HG03108 (cell line): ENCODE results near the gene QSOX2.
"Not testable (repeated sequence)": the region's sequence is repeated elsewhere in the genome, so short reads cannot be mapped to it uniquely, and the experiment has no call there.

ENCODE experiments used
- ATAC-seq: cut with Tn5 transposase; IDR thresholded peaks from one replicate; pipeline ENCODE4 v1.9.1; 2021; ENCODE audit warnings: moderate library complexity; ENCODE audit not compliant: unreplicated experiment

QSOX2 gene

DNA sequence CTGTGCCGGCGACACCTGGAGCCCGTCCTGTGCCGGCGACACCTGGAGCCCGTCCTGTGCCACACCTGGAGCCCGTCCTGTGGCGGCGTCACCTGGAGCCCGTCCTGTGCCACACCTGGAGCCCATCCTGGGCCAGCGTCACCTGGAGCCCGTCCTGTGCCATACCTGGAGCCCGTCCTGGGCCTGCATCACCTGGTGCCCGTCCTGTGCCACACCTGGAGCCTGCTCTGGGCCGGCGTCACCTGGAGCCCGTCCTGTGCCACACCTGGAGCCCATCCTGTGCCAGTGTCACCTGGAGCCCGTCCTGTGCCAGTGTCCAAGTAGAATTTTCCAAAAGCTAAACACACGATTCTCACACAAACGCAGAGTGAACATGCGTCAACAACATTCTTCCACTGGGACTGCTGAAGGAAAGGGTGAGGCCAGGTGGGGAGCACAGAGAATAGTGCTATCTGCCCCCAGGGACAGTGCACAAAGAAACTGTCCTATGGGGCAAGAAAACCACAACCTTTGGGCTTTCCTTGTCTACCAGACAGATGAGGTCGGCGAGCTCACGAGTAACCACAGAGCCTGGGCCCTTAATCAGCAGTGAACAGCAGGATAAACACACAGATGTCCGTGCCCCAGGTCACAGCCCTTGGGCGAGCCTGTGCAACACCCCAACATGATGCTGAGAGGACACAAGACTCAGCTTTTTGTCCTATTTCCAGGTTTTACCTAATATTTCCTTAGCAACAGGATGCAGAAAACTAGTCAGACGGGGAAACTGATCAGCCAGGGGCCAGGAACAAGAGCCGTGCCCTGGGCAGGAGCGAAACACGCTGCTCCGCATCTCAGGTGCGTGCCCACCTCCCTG, 7.9 kb downstream of the QSOX2 start:
- no peak for ATAC-seq

DNA sequence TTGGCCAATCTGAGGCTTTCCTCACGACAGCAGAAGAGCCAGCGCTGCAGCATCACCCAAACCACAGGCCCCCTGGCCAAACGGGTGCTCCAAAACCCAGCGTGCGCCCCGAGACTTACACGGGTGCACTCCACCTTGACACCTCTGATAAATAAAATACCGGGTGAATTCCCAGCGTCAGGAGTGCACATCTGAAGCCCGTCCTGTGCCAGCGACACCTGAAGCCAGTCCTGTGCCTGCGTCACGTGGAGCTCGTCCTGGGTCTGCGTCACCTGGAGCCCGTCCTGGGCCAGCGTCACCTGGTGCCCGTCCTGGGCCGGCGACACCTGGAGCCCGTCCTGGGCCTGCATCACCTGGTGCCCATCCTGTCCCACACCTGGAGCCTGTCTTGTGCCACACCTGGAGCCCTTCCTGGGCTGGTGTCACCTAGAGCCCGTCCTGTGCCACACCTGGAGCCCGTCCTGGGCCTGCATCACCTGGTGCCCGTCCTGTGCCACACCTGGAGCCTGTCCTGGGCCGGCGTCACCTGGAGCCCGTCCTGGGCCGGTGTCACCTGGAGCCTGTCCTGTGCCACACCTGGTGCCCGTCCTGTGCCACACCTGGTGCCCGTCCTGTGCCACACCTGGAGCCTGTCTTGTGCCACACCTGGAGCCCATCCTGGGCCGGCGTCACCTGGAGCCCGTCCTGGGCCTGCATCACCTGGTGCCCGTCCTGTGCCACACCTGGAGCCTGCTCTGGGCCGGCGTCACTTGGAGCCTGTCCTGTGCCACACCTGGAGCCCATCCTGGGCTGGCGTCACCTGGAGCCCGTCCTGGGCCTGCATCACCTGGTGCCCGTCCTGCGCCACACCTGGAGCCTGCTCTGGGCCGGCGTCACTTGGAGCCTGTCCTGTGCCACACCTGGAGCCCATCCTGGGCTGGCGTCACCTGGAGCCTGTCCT, 8.9 kb downstream of the QSOX2 start:
- ATAC-seq = not testable (repeated sequence)

DNA sequence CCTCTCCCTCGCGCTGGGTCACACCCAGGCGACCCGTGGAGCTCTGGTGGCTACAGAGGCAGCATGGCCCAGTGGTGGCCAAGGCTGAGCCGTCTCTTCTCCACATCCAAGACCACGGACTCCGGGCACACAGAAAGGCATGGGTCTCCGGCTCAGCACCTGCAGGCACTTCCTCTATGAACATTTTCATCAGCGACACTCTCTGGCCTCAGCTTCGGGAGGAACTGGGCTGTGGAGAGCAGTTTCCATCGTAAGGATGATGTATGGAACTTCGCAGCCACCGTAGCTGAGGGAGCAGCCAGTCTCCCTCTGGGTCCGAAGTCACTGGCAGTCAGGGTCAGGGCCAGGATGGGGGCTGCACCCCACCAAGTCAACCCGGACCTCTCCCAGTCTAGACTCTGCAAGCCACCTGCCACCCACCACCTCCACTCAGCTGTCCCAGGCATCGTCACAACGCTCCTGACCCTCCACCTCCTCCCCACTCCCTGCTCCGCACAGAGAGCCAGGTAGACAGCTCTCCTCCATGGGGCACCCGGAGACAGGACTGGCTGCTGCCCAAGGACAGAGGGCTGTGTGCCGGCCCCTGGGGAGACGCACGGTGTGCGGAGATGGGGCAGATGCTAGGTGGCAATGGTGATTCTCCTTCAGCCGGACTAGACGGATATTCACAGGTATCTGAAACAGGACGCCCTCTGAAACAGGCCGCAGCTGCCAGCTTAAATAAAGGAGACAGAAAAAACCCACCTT, 9.7 kb downstream of the QSOX2 start:
- no peak for ATAC-seq

DNA sequence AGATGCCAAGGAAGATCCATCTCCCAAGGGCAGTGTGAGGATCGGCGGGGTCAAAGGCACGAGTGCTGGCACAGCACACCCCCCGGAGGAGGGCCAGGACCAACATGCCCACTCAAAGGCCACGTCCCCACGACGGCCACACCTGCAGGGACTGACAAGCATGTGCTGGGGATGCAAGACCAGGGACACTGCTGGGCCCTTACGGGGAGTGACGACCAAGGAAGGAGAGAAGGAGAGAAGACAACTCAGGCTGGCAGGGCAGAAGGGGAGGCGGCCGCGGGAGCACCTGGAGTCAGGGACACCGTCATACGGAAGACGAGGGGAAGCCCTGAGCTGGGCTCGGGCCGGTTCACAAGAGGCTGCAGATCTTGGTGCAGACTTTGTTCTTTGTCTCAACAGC, 10.4 kb downstream of the QSOX2 start:
- ATAC-seq = no peak

DNA sequence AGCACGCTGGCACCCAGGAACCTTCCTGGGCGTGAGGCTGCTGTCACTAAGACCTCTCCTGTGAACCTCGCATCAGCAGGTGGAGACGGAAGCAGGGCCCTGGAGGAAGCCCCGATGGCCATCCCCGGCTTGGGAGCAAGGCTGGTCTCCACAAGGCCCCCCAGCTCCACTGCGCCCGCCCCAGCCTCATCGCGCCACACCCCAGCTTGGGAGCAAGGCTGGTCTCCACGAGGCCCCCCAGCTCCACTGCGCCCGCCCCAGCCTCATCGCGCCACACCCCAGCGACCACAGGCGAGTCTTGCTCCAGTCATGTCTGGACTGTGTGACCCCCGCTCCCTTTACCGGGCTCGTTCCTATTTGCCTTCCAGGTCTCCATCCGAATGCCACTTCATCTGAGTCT, 11.0 kb downstream of the QSOX2 start:
- no peak for ATAC-seq

DNA sequence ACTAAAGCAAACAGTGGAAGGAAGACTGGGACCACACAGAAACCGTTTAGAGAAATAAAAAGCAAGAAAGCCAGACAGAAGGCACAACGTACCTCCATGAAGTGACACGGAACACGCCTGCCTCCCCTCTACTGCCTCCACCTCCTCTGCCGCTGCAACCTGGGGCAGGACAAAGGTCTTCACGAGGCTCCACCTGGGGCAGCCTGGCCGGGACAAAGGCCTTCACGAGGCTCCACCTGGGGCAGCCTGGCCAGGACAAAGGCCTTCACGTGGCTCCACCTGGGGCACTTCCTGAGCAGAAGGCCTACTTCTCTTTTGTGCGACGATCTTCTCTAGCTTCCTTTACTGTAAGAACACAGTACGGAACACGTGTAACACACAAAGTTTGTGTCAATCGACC, 11.7 kb downstream of the QSOX2 start:
- ATAC-seq = no peak

DNA sequence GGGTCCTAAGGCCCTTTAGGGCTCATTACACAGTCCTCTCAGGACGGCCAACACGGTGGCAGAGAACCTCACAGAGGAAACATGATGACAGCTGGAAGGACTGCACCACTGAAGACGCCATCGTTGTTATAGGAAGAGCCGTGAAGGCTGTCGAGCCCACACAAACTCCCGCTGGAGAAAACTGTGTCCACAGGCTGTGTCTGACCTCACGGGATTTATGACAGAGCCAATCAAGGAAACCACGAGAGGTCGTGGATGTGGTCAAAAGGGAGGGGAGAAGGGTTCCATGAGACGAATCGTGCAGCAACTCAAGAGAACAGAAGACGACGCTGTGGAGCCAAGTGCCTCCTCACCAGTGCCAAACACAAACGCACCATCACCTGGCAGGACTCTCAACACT, 12.2 kb downstream of the QSOX2 start:
- ATAC-seq = no peak

DNA sequence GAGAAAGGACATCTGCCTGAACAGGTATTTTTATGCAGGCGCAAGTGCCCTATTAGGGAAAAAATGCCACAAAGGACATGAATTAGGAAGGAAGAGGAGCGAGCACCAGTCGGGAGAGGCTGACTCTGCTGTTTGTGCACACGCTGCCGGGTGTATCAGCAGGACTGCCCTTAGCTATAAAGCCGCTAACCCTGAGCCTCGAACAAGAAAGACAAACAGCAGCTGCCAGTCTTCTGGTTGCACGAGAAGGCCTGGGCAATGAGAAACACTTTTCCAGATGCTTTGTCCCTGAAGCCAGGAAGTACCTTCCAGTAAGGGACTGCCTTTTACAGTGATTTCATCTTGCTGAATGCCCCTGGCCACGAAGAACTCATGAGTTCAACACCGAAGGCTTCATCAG, 12.6 kb downstream of the QSOX2 start:
- ATAC-seq = no peak

DNA sequence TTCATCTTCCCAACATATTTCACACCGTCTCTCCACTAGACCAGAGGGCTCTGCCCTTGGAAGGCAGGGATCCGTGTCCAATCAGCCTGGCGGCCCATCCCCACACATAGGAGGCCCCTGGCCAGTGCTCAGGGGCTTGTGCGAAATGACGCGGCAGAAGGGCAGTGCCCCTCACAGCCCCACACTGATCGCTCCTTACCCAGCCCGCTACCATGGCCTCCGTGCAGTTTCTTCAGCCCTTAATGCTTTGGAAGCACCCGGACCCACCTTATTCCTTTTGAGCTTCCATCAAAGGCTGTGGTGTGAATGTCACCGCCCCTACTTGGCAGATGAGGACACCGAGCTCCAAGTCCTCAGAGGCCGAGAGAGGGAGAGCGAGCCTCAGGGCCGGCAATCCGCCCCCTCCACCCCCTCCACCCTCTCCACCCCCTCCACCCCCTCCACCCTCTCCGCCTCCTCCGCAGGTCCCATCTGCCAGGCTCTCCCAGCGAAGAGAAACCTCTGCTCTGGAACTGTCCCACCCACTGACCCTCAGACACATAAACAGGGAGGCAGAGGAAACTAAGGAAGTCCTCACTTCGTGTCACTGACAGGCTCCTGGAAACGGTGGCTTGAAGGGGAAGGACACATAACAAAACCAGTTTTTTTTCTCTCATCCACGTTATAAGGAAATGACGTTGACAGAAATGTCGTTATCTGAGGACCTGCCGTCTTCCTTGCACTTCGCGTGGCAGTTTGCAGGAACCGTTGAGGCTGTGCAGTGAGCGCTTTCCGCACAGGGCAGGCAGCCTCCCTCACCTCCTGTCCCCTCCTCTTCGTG, 13.9 kb downstream of the QSOX2 start:
- ATAC-seq = no peak

DNA sequence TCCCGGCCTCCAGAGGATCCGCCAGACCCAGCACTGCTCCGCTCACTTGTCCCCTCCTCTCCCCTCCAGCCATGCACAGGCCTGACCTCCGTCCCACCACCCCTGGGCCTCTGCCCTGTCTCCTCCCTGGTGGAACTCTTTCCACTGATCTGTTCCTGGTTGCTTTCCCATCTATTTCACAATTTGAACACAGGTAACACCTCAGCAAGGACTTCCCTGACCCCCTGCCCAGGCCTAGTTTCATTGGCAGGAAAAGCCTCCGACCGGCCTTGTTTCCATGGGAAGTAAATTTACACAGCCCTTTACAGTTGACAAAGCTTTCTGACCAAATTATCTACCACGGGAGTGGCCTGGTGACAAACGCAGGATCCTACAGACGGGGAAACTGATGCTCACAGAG, 14.8 kb downstream of the QSOX2 start:
- ATAC-seq = no peak

DNA sequence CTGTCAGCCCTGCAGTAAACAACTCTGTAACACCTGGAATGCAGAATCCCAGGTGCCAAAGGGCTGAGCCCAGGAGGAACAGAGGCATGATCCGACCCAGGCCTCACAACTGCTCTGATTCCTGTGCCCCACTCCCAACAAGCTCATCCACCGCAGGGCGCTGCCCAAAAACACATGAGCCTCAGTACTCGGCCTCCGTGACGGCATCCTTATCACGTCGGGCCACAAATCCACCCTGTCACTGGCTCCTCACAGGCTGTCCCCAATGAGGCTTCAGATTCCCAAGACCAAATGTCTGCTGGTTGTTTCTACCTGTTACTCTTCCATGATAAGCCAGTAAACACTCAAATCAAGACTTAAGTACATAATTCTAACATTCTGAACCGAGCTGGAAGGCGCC, 15.2 kb downstream of the QSOX2 start:
- no peak for ATAC-seq

DNA sequence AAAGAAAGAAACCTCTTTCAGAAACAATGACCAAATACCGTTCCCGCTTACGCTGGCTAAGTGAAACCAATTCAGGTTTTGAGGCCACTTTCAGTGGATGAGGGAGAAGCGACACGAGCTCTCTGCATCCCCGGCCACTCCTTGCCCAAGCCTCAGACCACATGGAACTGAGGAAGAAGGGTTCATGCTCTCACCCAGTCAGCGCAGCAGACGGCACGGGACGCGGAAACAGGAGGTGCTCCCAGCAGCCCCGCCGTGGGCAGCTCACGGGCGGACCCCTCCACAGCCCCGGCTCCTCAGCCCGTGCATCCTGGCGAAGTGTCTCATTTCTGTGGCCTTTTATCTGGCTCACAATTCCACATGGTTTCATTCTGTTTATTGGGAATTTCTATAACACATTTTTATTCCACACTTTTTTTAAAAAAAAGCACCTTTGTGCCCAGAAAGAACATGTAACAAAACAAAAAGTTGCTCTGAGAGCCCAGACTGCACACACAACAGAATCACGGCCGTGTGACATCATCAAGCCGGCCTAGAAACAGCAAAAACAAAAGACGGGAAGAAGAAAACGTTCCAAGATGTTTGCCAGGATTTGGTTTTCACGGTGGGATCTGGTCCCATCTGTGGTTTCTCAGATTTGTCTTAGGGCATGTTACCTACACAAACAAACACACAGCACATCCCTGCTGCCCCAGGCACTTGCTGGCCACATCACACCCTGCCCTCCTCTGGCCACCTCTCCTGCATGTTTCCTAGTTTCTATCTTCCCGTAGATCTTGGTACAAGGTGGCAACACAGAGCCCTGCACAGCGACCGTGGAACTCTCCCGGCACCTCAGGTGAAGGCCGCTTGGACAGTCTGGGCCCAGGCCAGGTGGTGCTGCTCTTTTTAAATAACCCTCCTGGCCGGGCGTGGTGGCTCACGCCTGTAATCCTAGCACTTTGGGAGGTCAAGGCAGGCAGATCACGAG, 16.2 kb downstream of the QSOX2 start:
- no peak for ATAC-seq

DNA sequence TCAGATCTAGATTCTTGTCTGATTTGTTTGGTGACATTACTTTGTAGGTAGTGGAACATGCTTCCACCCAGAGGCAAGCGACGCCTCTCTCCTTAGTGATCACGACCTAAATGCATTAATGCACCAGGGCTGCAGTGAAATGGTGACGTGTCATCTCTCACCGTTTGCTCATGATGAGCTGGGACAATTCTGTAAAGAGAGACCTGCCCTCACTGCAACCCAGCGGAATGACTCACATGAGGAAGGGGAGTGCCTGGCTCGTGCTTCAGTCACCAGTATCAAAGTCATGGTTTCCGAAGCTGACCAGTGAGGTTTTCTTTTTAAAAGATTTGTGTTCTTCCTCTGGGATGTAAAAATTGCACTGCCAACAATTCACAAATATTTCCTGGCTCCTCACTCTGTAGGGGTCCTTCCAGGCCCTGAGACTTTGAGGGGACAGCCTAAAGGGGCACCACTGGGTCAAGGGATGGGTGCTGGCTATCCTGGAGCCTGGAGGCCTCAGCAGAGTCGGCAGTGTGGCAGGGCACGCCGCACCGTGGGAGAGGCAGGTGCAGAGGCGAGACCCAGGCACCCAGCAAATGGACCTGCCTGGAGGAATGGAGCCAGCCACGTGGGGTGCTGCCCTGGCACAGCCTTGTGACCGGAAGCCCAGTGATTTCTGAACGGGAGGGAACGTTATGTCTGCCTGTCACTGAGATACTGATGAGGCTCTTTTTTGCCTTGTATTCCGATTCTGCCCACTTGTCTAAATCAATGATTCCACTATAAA, 17.3 kb downstream of the QSOX2 start:
- no peak for ATAC-seq

DNA sequence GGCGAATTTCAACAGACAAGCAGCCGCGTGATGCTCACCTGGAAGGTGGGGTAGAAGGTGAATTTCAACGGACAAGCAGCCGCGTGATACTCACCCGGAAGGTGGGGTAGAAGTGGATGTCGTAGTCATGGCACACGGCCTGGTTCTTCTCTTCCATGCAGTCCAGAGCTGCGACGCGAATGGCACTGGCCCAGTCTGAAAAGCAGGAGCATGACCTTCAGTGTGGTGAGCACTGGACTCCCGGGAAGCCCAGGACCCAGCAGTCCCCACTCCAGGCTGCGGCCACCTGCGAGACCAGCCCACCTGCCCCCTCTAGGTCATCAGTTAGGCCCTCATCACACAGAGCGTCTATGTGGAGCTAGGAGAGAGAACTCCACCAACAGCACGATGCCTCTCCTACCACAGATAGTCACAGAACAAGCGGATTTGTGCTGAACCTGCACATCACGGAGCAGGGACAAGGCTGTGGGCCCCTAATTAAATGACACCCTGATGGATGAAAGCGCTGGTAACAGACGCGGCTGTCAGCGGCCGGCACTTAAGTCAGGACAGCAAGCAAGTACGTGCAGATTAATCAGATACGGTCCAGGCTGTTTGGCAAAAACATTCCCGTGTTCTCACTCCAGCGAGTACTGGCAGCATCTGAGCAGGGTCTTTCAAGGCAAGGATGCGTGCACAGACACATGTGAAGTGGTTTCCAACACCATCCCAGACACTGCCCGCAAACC, 18.8 kb downstream of the QSOX2 start:
- ATAC-seq = no peak

DNA sequence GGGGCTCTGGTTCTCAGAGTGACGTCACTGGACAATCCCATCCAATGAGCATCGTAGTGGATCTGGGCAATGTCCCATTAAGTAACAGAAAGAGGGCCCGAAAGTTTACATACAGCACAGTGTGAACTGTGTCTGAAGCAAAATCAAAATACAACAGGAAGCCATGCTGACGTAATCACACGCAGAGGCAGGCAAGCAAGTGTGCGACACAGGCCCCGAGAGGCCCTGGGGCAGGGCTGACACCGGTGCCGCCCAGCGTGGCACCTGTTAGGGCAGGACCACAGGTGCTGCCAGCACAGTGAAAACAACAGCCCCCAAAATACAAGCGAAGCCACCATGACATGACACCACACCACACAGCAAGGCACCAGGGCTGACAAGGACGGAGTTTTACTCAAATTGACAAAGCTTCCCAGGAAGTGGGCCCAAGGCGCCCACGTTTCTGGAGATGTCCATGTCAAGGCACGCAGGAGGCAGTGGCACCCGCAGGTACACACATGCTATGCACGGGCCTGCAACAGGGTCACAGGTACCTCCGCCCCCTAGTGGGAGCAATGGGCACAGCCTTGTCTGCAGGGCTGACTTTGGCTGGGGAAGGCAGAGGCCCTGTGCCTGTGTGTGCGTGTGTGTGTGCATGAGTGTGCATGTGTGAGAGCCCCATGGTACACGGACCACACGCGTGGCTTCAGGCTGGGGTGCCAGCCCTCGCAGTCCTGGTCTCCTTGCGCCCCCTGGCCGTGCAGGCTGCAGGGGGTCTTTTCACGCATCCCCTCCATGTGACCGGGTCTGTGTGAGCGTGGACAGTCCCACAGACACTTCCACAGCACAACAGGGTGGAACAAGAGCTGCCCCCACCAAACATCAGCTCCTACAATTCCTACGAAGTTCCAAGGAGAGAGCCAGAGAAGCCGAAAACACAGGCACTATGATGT, 19.6 kb downstream of the QSOX2 start:
- peak; percentile 67 for ATAC-seq

DNA sequence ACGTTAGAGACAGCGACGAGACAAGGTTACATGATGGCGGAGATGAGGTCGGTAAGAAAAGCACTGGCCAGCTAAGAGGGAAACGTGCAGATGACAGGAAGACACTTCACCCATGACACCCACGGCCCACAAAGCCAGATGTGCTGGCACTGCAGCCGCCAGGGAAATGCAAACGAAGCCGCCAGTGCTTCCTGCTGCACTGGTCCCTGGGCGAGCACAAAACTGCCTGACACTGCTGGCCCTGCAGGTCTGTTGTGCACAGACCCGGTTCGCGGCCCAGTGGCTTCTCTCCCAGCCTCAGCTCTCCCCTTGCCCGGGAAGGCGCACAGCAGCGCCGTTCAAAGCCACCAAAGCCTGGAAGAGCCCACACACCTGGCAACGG, 20.3 kb downstream of the QSOX2 start:
- peak; percentile 43 for ATAC-seq
